OCI-LY7 (cell line): ENCODE measurements around the gene FSD1L.

Experiments
- CTCF ChIP-seq: fragments of 200-600 bp; sonication (generic); conservative IDR thresholded peaks from 2 replicates; pipeline ENCODE4 v1.5.1; 2014; ENCODE audit warnings: mild to moderate bottlenecking, antibody characterized with exemption, low read length, moderate library complexity, mixed read lengths
- EZH2phosphoT487 ChIP-seq: fragments of 200-600 bp; sonication (generic); IDR thresholded peaks from 2 replicates; pipeline ENCODE4 v1.6.1; 2018; ENCODE audit warnings: low read depth, borderline replicate concordance, mild to moderate bottlenecking, mixed run types, antibody characterized with exemption, low read length, moderate library complexity, mixed read lengths

- TF ChIP-seq CTCF, result no peak
- no peak for TF ChIP-seq EZH2phosphoT487
Observed at GRCh38 chr9:105426657-105427056, 21.2 kb upstream of the FSD1L start.
